GM04503 (cell line): ENCODE results near the gene SH3TC2.

Experiments
- DNase-seq: peaks from one replicate; pipeline ENCODE4 v3.0.0-alpha.2; 2012; ENCODE audit warnings: low read depth

SH3TC2 gene

DNA sequence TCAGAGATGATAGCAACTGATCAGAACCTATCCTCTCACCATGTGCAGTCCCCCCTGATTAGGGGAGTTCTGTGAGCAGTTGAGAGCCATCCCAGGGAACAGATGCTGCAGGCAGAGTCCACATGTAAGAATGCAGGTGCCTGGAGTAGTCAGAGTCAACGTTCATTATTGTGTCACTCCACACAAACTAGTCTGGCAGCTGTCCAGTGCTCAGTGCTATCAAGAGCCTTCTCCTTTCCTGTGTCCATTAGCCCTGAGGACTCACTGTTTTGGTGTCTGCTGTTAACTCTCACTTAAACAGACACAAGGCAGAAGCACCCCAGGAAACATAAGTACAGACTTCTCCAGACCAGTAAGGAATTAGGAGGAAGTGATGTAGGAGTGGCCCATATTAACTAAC, 2.5 kb downstream of the SH3TC2 start:
- peak; percentile 26 for DNase-seq

GRCh38 chr5:149056616-149057165, 6.2 kb downstream of the SH3TC2 start:
- DNase-seq, result no peak

DNA sequence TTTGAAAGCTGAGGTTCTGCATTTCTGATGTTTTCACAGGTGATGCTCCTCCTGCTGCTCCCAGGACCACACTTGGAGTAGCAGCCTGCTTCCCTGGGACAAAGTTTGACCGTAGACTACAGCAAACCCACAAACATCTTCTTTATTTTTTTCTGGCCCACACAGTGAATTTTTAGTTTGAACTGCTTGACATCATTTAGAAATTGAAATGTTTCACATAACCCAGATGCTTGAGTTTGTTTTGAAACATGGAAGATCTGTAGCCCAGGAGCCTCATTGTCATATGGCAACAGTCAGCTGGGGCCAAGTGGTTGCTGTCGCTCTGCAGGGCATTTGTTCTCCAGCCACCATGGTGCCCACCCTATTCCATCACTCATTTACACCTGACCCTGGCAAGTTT, 8.4 kb downstream of the SH3TC2 start:
- DNase-seq, result no peak

DNA sequence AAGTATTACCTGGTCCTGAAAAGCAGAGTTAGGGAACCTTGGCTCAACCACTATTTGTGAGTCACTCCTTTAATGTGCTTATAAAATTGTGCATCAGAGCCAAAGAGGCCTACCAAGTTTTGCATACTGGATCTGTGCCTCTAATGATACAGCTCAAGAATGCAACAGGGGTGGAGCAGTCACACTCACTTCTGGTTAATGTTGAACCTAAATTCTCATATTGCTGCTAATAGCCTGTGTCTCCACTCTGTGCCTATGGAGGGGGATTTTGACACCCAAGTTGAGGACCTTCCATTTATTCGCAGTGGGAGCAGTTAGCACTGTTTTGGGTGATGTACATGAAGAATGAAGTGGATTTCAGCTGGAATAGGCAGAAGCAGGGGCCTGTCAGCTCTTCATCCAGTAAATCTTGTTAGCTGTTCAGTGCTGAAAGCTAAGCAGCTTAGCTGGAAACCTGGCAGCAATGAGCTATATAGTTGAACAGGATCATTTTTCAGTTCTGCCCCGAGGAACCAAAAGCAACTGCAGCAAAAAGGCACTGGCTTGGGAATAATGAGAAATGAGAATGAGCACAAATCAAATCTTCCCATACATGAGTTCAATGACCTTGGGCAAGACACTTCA, 9.7 kb downstream of the SH3TC2 start:
- DNase-seq, result no peak

GRCh38 chr5:149049371-149049781, 13.5 kb downstream of the SH3TC2 start:
- DNase-seq, result no peak

DNA sequence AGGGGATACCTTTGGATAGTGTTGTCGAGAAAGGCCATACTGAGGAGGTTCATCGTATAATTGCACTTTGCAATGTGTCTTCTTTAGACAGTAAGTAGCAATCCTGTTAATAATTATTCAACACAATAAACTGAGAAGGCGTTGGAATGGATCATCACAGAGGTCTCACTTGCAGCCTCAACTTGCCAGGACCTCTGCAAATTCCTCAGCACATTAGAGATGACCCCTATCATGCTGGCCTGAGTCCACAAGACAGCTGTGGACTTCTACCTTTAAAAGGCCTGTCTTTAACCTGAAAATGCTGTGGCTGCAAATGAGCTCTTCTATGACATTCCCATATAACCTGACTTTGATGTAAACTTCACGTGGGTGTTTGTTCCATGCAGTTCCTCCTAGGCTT, 14.1 kb downstream of the SH3TC2 start:
- DNase-seq, result no peak

- DNase-seq, result no peak
Measured at GRCh38 chr5:149047462-149047861, 15.4 kb downstream of the SH3TC2 start.

GRCh38 chr5:149046196-149046829, 16.5 kb downstream of the SH3TC2 start:
- no peak for DNase-seq

- no peak for DNase-seq
Measured at GRCh38 chr5:149045089-149045460, 17.8 kb downstream of the SH3TC2 start.

DNA sequence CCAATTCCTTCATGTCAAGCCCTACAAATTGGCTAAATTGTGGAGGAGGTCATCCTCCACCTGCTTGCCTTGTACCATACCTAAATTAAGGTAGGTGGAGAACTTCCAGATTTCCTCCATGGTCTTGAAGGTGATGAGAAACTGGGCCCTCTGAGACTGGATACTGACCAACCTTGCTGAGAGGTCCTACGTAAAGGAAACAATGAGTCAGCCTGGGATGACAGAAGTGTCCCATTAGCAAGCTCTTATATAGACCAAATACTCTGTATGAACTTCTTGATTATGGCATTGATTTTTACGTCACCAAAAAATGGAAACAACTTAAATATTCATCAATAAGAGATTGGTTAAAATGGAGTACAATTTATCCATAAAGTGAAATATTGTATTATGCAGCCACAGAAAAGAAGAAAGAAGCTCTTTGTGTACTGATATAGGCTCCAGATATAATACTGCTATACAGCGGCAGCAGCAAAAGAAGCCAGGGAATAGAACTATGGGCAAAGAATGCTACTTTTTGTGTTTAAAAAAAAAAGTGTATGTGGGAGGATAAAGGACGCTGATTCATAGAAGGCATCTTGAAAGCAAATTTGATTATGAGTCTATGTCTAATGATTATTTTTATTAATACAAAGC, 18.3 kb downstream of the SH3TC2 start:
- DNase-seq, result no peak

DNA sequence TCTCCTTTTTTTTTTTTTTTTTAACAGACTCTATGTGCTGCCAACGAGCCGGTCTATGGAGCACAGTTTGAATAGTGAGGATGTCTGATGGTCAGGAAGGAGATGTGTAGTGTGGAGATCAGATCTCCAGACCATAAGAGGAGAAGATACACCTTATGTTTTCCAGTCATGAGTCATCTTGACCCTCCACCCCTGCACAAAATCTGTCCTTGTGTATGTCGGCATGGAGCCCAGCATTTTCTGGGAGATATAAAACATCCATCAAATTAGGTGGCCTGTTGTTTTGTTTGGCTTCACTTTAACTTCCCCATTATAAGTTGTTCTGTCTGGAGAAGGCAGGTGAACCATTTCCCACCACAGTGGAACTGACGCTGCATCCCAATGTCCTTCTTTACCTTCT, 19.2 kb downstream of the SH3TC2 start:
- DNase-seq, result no peak

- DNase-seq, result no peak
Measured at GRCh38 chr5:149042865-149043264, 20.0 kb downstream of the SH3TC2 start.

DNA sequence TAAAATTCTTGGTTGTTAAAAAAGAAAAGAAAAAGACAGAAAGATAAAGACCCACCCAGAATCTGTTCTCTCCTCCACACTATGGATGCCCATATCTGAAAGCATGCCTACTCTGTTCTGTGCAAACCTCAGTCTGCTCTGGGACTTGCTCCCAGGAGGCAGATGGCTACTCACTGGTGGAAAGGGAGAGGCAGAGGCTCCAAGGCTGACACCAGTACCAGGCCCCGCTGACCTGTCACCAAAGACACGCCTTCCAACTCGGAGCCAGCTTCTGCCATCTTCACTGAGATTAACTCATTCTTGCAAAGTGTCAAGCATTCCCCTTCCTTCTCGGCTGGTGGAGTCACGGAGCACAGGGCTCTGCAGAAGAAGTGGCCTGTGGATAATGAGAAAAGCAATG, 21.6 kb downstream of the SH3TC2 start:
- DNase-seq, result no peak

- DNase-seq, result no peak
Measured at GRCh38 chr5:149040421-149040820, 22.4 kb downstream of the SH3TC2 start.

DNA sequence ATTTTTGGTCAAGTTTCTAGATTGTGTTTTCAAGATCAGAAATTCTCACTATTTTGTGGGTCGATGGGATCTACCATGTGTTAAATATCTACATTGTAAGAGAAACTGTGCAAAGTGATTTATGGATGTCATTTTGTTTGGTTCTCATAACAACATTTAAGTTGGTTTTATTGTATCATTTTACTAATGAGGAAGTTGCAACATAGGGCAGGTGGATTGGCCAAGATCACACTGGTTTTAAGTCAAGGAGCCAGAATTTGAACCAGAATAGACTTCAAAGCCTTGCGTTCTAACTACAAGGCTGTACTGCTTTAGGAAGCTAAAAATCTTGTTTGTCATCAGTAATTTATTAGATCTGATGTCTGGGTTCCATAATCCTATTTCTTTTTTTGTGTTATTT, 23.4 kb downstream of the SH3TC2 start:
- no peak for DNase-seq

- DNase-seq, result no peak
Measured at GRCh38 chr5:149038336-149039080, 24.4 kb downstream of the SH3TC2 start.

GRCh38 chr5:149037817-149038216, 25.0 kb downstream of the SH3TC2 start:
- no peak for DNase-seq

DNA sequence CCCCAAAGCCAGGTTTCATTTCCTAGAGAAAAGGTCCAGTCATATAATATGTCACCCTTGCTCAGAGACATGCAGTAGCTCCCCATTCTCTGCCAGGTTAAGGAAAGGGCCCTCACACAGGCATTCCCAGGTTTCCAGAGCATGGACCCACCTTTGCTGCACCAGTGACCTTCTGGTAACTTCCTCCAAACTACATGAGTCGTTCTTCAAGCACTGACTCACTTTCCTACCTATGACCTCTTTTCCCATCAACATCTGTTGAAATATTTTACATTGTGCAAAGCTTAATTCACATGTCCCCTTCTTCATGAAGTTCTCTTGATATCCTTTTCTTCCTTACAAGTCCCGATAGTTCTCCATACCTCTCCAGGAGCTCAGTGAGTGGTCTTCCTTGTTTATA, 25.9 kb downstream of the SH3TC2 start:
- no peak for DNase-seq

- no peak for DNase-seq
Measured at GRCh38 chr5:149036168-149036567, 26.7 kb downstream of the SH3TC2 start.

GRCh38 chr5:149035372-149035790, 27.5 kb downstream of the SH3TC2 start:
- DNase-seq, result no peak

DNA sequence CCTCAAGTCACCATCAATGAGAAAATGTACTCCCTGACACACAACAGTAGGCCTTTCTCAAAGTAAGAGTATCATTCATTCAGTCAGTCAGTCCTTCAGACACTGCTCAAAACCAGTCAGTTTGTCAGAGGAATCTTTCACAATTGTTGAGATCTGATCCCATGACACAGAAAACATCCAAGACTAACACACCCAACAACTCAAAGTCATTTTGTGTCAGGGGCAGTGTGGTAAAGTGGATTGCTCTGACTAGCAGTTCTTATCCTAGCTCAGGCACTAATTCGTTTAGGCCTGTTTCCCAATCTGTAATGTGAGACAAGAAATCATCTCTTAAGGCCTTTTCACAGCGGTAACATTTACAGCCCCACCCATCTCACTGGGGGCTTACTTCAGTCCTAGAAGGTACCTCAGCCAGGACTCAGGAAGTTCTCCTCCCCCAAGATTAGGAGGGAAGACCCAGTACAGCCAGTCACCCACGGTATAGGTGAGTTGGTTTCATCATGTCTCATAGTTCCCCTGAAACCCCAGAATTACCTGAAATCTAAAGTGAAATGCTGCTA, 31.9 kb downstream of the SH3TC2 start:
- DNase-seq, result no peak

DNA sequence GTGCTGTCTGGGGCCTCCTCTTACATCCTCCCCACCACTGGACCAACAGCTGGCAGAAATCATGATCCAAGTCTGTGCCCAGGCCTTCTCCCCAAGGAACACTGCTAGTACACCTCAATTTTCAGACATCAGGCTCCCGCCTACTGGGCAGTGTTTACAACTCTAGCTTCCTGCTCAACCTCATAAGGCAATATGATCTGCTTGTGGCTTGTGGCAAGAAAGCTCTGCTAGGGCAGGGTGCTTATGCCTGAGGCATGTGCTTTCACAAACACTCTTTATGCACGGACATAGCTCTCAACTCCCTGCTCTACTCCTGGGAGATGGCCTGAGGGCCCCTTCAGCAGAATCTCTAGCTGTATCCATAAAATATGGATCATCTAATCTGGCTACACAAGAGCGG, 32.5 kb downstream of the SH3TC2 start:
- DNase-seq, result no peak
